PC-3 (cell line): ENCODE results near the gene LRRC45. TPM values are rescaled to one million over a fixed set of nuclear protein-coding genes. Genes with fewer than 3 reads are reported as not detected.

Experiments
- ATAC-seq: fragments of 200-7000 bp; cut with Tn5 transposase; 2 replicates; pipeline ENCODE4 v1.9.1; 2020; ENCODE audit warnings: mild to moderate bottlenecking, moderate library complexity
- BruUV-seq: library from RNA; stranded (reverse); fragments of 400-500 nt; replicated peaks from 2 replicates; lab custom pipeline; 2021; lab: Mats Ljungman, UMichigan
- CTCF ChIA-PET: fragments of 300-600 bp; sonication (Branson Sonifier 250); formaldehyde crosslinking; loops from one replicate; lab custom pipeline; 2022; ENCODE audit warnings: antibody characterized with exemption; lab: Charles Lee
- POLR2A ChIA-PET: fragments of 300-600 bp; sonication (Branson Sonifier 250); formaldehyde crosslinking; loops from one replicate; lab custom pipeline; 2022; ENCODE audit warnings: antibody characterized with exemption; ENCODE audit not compliant: unreplicated experiment; lab: Charles Lee
- DNase-seq: peaks from one replicate; pipeline ENCODE4 v3.0.0-alpha.2; 2015
- H2AFZ ChIP-seq: fragments of 300-600 bp; sonication (generic); 2 replicates; pipeline ENCODE4 v1.6.0; 2016; ENCODE audit warnings: antibody characterized with exemption, low read length
- H3F3A ChIP-seq: fragments of 300-600 bp; sonication (generic); one replicate; pipeline ENCODE4 v1.6.0; 2017; ENCODE audit warnings: antibody characterized with exemption, low read length, control low read depth, mild to moderate bottlenecking; ENCODE audit not compliant: unreplicated experiment
- H3K27ac ChIP-seq: fragments of 300-600 bp; sonication (generic); 2 replicates; pipeline ENCODE4 v1.5.1; 2016; ENCODE audit warnings: mild to moderate bottlenecking, low read length
- H3K27me3 ChIP-seq: fragments of 300-600 bp; sonication (generic); 2 replicates; pipeline ENCODE4 v1.6.1; 2016; ENCODE audit warnings: low read length, mixed read lengths
- H3K36me3 ChIP-seq: fragments of 300-600 bp; sonication (generic); 2 replicates; pipeline ENCODE4 v1.6.1; 2016; ENCODE audit warnings: low read depth, mixed run types, low read length, mixed read lengths
- H3K4me1 ChIP-seq: fragments of 300-600 bp; sonication (generic); 2 replicates; pipeline ENCODE4 v1.5.1; 2016; ENCODE audit warnings: low read length; ENCODE audit not compliant: insufficient read depth
- H3K4me2 ChIP-seq: fragments of 300-600 bp; sonication (generic); 2 replicates; pipeline ENCODE4 v1.6.0; 2016; ENCODE audit warnings: low read length
- H3K4me3 ChIP-seq: fragments of 300-600 bp; sonication (generic); 2 replicates; pipeline ENCODE4 v1.5.1; 2016; ENCODE audit warnings: mild to moderate bottlenecking, low read length, mixed read lengths
- H3K79me2 ChIP-seq: fragments of 300-600 bp; sonication (generic); 2 replicates; pipeline ENCODE4 v1.6.1; 2017; ENCODE audit warnings: low read length, mixed read lengths
- H3K9ac ChIP-seq: fragments of 300-600 bp; sonication (generic); 2 replicates; pipeline ENCODE4 v1.6.0; 2016; ENCODE audit warnings: mild to moderate bottlenecking, low read length
- H3K9me2 ChIP-seq: fragments of 300-600 bp; sonication (generic); replicated peaks from 2 replicates; pipeline ENCODE4 v1.6.1; 2016; ENCODE audit warnings: mixed run types, low read length, mixed read lengths
- H3K9me3 ChIP-seq: fragments of 300-600 bp; sonication (generic); 2 replicates; pipeline ENCODE4 v1.6.1; 2016; ENCODE audit warnings: low read length, mixed read lengths
- H4K20me1 ChIP-seq: fragments of 300-600 bp; sonication (generic); 2 replicates; pipeline ENCODE4 v1.6.1; 2016; ENCODE audit warnings: low read length, mixed read lengths
- CTCF ChIP-seq: fragments of 300-600 bp; sonication (generic); conservative IDR thresholded peaks from 2 replicates; pipeline ENCODE4 v1.5.1; 2017; ENCODE audit warnings: antibody characterized with exemption, low read depth, mild to moderate bottlenecking, low read length
- EZH2 ChIP-seq: fragments of 300-600 bp; sonication (generic); IDR thresholded peaks from one replicate; pipeline ENCODE4 v1.6.1; 2017; ENCODE audit warnings: antibody characterized with exemption, mild to moderate bottlenecking, low read length; ENCODE audit not compliant: unreplicated experiment
- EZH2phosphoT487 ChIP-seq: fragments of 300-600 bp; sonication (generic); IDR thresholded peaks from 2 replicates; pipeline ENCODE4 v1.6.1; 2018; ENCODE audit warnings: mild to moderate bottlenecking, antibody characterized with exemption, low read length, borderline replicate concordance
- intact Hi-C: fragments of 100-400 bp; cut with micrococcal nuclease; formaldehyde crosslinking; loops from 2 replicates; pipeline ENCODE4 v1.9.0; 2023
- total RNA-seq: library from RNA; depleted of rRNA; stranded (reverse); fragments of >200 nt; gene quantifications from 2 replicates; pipeline ENCODE4 v1.2.3, GENCODE V29; 2014

Gene LRRC45
- total RNA-seq, 1 experiment from 2014 or later: 71.5 TPM

- CTCF ChIA-PET: interaction anchor here (0.6 kb wide), 1 partner anchor 34 kb away, joined by 4 read pairs; the partner anchor contains the start of gene CENPX
- no peak for TF ChIP-seq EZH2phosphoT487
- TF ChIP-seq CTCF: no peak
- no peak for TF ChIP-seq EZH2
- Histone ChIP-seq H3F3A (no peaks in the 10 kb centered on the region), H3K9ac (no peak overlapping the region), H3K79me2 (peaks cover 21% of the 10 kb centered on the region), H3K4me1 (peaks cover 8% of the 10 kb centered on the region; the same call in 1 of the 2 replicates), H3K9me3 (no peaks in the 10 kb centered on the region), H3K27ac (no peak overlapping the region), H3K4me3 (no peak overlapping the region), H3K4me2 (no peak overlapping the region), H2AFZ (no peak overlapping the region), H3K27me3 (no peaks in the 10 kb centered on the region), H3K9me2 (no peaks in the 10 kb centered on the region), H4K20me1 (no peaks in the 10 kb centered on the region), H3K36me3 (peaks cover 43% of the 10 kb centered on the region)
- POLR2A ChIA-PET: no interaction called here
- ATAC-seq (no peak), DNase-seq (no peak)
- intact Hi-C loops: no loop called here
- no TSS peak for BruUV-seq
These were observed 33.0 kb downstream of the LRRC45 start for GRCh38 chr17:82055965-82056728.

- Histone ChIP-seq H3K9me2 (no peaks in the 10 kb centered on the region), H3K27ac (no peak overlapping the region), H4K20me1 (no peaks in the 10 kb centered on the region), H3K79me2 (peaks cover 20% of the 10 kb centered on the region), H2AFZ (no peak overlapping the region), H3K9ac (no peak overlapping the region), H3F3A (no peaks in the 10 kb centered on the region), H3K4me2 (no peak overlapping the region), H3K27me3 (no peaks in the 10 kb centered on the region), H3K4me3 (no peak overlapping the region), H3K4me1 (peaks cover 8% of the 10 kb centered on the region; the same call in 1 of the 2 replicates), H3K9me3 (no peaks in the 10 kb centered on the region), H3K36me3 (peaks cover 47% of the 10 kb centered on the region)
- TF ChIP-seq EZH2: no peak
- TF ChIP-seq CTCF: no peak
- no peak for TF ChIP-seq EZH2phosphoT487
- DNase-seq: no peak
- POLR2A ChIA-PET: no interaction called here
- CTCF ChIA-PET: no interaction called here
- intact Hi-C loops: no loop called here
- BruUV-seq: TSS peak; percentile 17
- ATAC-seq: peak; percentile 3; the same call in 1 of the 2 replicates
These were observed 33.9 kb downstream of the LRRC45 start for GRCh38 chr17:82056729-82057621.
